NT2/D1 (cell line): Measurements from ENCODE around the gene SLC15A4.

Experiments used
- YY1 ChIP-seq: IDR thresholded peaks from 2 replicates; pipeline ENCODE4 v1.6.1; 2011; ENCODE audit not compliant: insufficient read length, insufficient read depth
- ZNF274 ChIP-seq: IDR thresholded peaks from 2 replicates; pipeline ENCODE4 v1.6.1; 2011; ENCODE audit warnings: mild to moderate bottlenecking, low read depth, low read length

- TF ChIP-seq YY1 (no peak), ZNF274 (no peak)
Observed at GRCh38 chr12:128872303-128872702, 48.5 kb upstream of the SLC15A4 start.
